SU-DHL-6 (cell line): ENCODE data around the gene CEP104.

Experiments
- H2AFZ ChIP-seq: fragments of 200-600 bp; sonication (generic); 2 replicates; pipeline ENCODE4 v1.6.1; 2014; ENCODE audit warnings: low read depth, mild to moderate bottlenecking, moderate library complexity, mixed read lengths, antibody characterized with exemption, low read length; ENCODE audit not compliant: severe bottlenecking
- H3F3A ChIP-seq: fragments of 200-600 bp; shearing (Covaris generic); 2 replicates; pipeline ENCODE4 v1.6.0; 2016; ENCODE audit warnings: antibody characterized with exemption, mild to moderate bottlenecking; ENCODE audit not compliant: insufficient read depth
- H3K27ac ChIP-seq: fragments of 200-600 bp; sonication (generic); 2 replicates; pipeline ENCODE4 v1.5.1; 2016; ENCODE audit warnings: low read depth, mild to moderate bottlenecking, low read length, moderate library complexity, mixed read lengths
- H3K27me3 ChIP-seq: fragments of 200-600 bp; sonication (generic), shearing (Covaris generic); 2 replicates; pipeline ENCODE4 v1.6.0; 2014; ENCODE audit warnings: mild to moderate bottlenecking, low read length
- H3K36me3 ChIP-seq: fragments of 200-600 bp; sonication (generic); 2 replicates; pipeline ENCODE4 v1.6.1; 2014; ENCODE audit warnings: mild to moderate bottlenecking, low read length, mixed read lengths
- H3K4me2 ChIP-seq: fragments of 300-600, 200-600 bp; shearing (Covaris generic), sonication (generic); 2 replicates; pipeline ENCODE4 v1.6.0; 2014; ENCODE audit warnings: low read length, low read depth, mild to moderate bottlenecking; ENCODE audit not compliant: poor library complexity, severe bottlenecking
- H3K4me3 ChIP-seq: fragments of 200-600 bp; sonication (generic); 2 replicates; pipeline ENCODE4 v1.5.1; 2014; ENCODE audit warnings: antibody characterized with exemption, low read length, mild to moderate bottlenecking, mixed read lengths; ENCODE audit not compliant: insufficient read depth, poor library complexity, severe bottlenecking
- H3K79me2 ChIP-seq: fragments of 200-600 bp; sonication (generic); 2 replicates; pipeline ENCODE4 v1.6.1; 2014; ENCODE audit warnings: mild to moderate bottlenecking, low read length, moderate library complexity; ENCODE audit not compliant: insufficient read depth
- H3K9ac ChIP-seq: fragments of 200-600 bp; sonication (generic); 2 replicates; pipeline ENCODE4 v1.7.0; 2014; ENCODE audit warnings: mild to moderate bottlenecking, low read length
- H3K9me2 ChIP-seq: fragments of 200-600 bp; sonication (generic); replicated peaks from 2 replicates; pipeline ENCODE4 v1.6.1; 2014; ENCODE audit warnings: low read length; ENCODE audit not compliant: insufficient read depth
- H3K9me3 ChIP-seq: fragments of 200-600 bp; sonication (generic); 2 replicates; pipeline ENCODE4 v1.6.1; 2014; ENCODE audit warnings: low read length, mixed read lengths; ENCODE audit not compliant: insufficient read depth
- H4K20me1 ChIP-seq: fragments of 200-600 bp; sonication (generic); 2 replicates; pipeline ENCODE4 v1.6.1; 2014; ENCODE audit warnings: low read depth, mild to moderate bottlenecking, antibody characterized with exemption, low read length, moderate library complexity, mixed read lengths
- EZH2phosphoT487 ChIP-seq: fragments of 200-600 bp; sonication (generic), shearing (Covaris generic); conservative IDR thresholded peaks from 2 replicates; pipeline ENCODE4 v1.6.1; 2018; ENCODE audit warnings: mild to moderate bottlenecking, antibody characterized with exemption, low read length, moderate library complexity, mixed read lengths
- TF ChIP-seq, protein P1 (sequence below): fragments of 200-600 bp; sonication (generic); IDR thresholded peaks from one replicate; pipeline ENCODE4 v1.5.1; 2017; ENCODE audit warnings: antibody characterized with exemption, mild to moderate bottlenecking, low read length, moderate library complexity; ENCODE audit not compliant: insufficient read depth, poor library complexity, severe bottlenecking

The CEP104 gene

DNA sequence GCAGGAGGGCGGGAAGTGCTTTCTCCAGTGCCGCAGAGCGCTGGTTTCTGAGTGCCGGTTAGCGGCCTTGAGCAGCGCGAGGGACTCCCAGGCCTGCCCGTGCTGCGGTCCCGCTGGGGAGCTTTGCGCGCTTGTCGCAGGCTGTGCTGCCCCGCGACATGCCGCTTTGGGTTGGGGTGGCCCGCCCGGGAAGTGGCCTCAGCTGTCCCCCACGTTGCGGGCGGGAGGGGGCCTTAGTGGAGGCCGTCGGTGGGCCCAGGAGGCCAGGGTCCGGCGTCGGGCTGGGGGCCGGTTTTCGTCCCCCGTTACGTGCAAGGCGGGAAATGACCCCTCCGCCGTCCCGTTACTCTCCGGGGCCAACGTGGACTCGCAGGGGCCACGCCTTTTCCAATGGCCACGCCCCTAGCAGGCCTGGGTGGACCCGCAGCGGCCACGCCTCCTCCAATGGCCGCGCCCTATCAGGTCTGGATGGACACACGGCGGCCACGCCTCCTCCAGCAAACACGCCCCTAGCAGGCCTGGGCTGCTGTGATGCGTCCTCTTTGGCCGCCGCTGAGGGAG is 44.0 kb upstream of the CEP104 start:
- Histone ChIP-seq H3F3A (peaks cover 19% of the 10 kb centered on the region; the same call in 1 of the 2 replicates), H3K9me2 (no peaks in the 10 kb centered on the region), H3K4me2 (peak overlapping the region; percentile 80), H3K36me3 (no peaks in the 10 kb centered on the region), H2AFZ (no peak overlapping the region), H3K9ac (peak overlapping the region; percentile 90), H3K4me3 (peak overlapping the region; percentile 68), H3K27me3 (no peaks in the 10 kb centered on the region), H3K9me3 (no peaks in the 10 kb centered on the region), H3K79me2 (peaks cover 36% of the 10 kb centered on the region), H3K27ac (peak overlapping the region; percentile 95), H4K20me1 (no peaks in the 10 kb centered on the region)
- TF ChIP-seq, protein P1, sequence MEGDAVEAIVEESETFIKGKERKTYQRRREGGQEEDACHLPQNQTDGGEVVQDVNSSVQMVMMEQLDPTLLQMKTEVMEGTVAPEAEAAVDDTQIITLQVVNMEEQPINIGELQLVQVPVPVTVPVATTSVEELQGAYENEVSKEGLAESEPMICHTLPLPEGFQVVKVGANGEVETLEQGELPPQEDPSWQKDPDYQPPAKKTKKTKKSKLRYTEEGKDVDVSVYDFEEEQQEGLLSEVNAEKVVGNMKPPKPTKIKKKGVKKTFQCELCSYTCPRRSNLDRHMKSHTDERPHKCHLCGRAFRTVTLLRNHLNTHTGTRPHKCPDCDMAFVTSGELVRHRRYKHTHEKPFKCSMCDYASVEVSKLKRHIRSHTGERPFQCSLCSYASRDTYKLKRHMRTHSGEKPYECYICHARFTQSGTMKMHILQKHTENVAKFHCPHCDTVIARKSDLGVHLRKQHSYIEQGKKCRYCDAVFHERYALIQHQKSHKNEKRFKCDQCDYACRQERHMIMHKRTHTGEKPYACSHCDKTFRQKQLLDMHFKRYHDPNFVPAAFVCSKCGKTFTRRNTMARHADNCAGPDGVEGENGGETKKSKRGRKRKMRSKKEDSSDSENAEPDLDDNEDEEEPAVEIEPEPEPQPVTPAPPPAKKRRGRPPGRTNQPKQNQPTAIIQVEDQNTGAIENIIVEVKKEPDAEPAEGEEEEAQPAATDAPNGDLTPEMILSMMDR: no peak
- TF ChIP-seq EZH2phosphoT487: no peak

GRCh38 chr1:3900150-3900968 is 43.3 kb upstream of the CEP104 start, which contains the start of gene C1orf174:
C1orf174 (minus strand) TSS chr1:3900272; CDS start chr1:3900186, 86 bp downstream.
- H3K36me3 ChIP-seq: no peaks in the 10 kb centered on the region
- peak within 1 kb of the TSS; percentile 90 for H3K9ac ChIP-seq
- no peaks in the 10 kb centered on the region for H3K9me2 ChIP-seq
- no peaks in the 10 kb centered on the region for H3K27me3 ChIP-seq
- H3K4me2 ChIP-seq: peak within 1 kb of the TSS; percentile 80
- peak within 1 kb of the TSS; percentile 80 for H3K4me3 ChIP-seq
- peak within 1 kb of the TSS; percentile 95 for H3K27ac ChIP-seq
- H3K79me2 ChIP-seq: peaks cover 43% of the 10 kb centered on the region
- peaks cover 19% of the 10 kb centered on the region; the same call in 1 of the 2 replicates for H3F3A ChIP-seq
- no peaks in the 10 kb centered on the region for H3K9me3 ChIP-seq
- no peaks in the 10 kb centered on the region for H4K20me1 ChIP-seq
- peak within 1 kb of the TSS; percentile 54 for H2AFZ ChIP-seq
- TF ChIP-seq EZH2phosphoT487: no peak
- TF ChIP-seq, protein P1: no peak

DNA sequence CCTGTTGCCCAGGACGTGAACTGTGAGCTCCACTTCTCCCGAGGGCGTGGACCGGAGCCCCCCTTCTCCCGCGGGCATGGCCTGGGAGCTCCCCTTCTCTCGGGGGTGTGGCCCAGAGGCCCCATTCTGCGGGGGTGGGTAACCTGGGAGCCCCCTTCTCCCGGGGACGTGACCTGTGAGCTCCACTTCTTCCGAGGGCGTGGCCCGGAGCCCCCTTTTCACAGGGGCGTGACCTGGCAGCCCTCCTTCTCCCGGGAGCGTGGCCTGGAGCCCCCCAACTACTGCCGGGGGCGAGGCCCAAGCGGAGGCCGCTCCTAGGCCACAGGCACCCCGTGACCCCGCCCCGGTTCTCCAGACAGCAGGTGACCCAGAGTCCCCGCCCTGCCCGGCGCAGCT is 42.7 kb upstream of the CEP104 start:
- H3K79me2 ChIP-seq: peaks cover 46% of the 10 kb centered on the region
- peak overlapping the region; percentile 54 for H2AFZ ChIP-seq
- H3K4me2 ChIP-seq: peak overlapping the region; percentile 80
- H3F3A ChIP-seq: peaks cover 19% of the 10 kb centered on the region; the same call in 1 of the 2 replicates
- no peaks in the 10 kb centered on the region for H3K9me3 ChIP-seq
- TF ChIP-seq EZH2phosphoT487: no peak
- peak overlapping the region; percentile 95 for H3K27ac ChIP-seq
- peak overlapping the region; percentile 80 for H3K4me3 ChIP-seq
- no peaks in the 10 kb centered on the region for H3K27me3 ChIP-seq
- H4K20me1 ChIP-seq: no peaks in the 10 kb centered on the region
- H3K36me3 ChIP-seq: no peaks in the 10 kb centered on the region
- H3K9ac ChIP-seq: peak overlapping the region; percentile 90
- no peaks in the 10 kb centered on the region for H3K9me2 ChIP-seq
